Endothelial cell (in vitro differentiated cells): ENCODE measurements around the gene MRPL43. TPM values are rescaled to one million over a fixed set of nuclear protein-coding genes. Genes with fewer than 3 reads are reported as not detected.

Experiments
- DNase-seq: peaks from one replicate; pipeline ENCODE4 v3.0.0; 2021; ENCODE audit warnings: low spot score
- H3K27ac Mint-ChIP-seq: one replicate; pipeline ENCODE4 v1.8.0; 2021; ENCODE audit warnings: mixed read lengths, inconsistent platforms; ENCODE audit not compliant: unreplicated experiment
- H3K27me3 Mint-ChIP-seq: one replicate; pipeline ENCODE4 v1.8.0; 2021; ENCODE audit warnings: mild to moderate bottlenecking, moderate library complexity, mixed read lengths, inconsistent platforms; ENCODE audit not compliant: unreplicated experiment
- H3K36me3 Mint-ChIP-seq: one replicate; pipeline ENCODE4 v1.8.0; 2021; ENCODE audit warnings: mild to moderate bottlenecking, low read depth, mixed read lengths, inconsistent platforms; ENCODE audit not compliant: unreplicated experiment
- H3K4me1 Mint-ChIP-seq: one replicate; pipeline ENCODE4 v1.8.0; 2021; ENCODE audit warnings: mild to moderate bottlenecking, mixed read lengths, inconsistent platforms; ENCODE audit not compliant: unreplicated experiment
- H3K4me3 Mint-ChIP-seq: one replicate; pipeline ENCODE4 v1.8.0; 2021; ENCODE audit warnings: mild to moderate bottlenecking, mixed read lengths, inconsistent platforms; ENCODE audit not compliant: unreplicated experiment
- H3K9me3 Mint-ChIP-seq: one replicate; pipeline ENCODE4 v1.8.0; 2021; ENCODE audit warnings: mixed read lengths, inconsistent platforms; ENCODE audit not compliant: unreplicated experiment
- total RNA-seq: library from RNA; stranded (reverse); fragmentation: NEBNext Ultra II Directional; extraction: Animal tissue kit (Norgen Biotek cat#: 25700); gene quantifications from one replicate; pipeline ENCODE4 v1.2.1, GENCODE V29; 2021; ENCODE audit not compliant: unreplicated experiment
- TF ChIP-seq, protein P1 (sequence below): fragments of 200-600 bp; sonication (generic); IDR thresholded peaks from one replicate; pipeline ENCODE4 v1.5.0; 2021; ENCODE audit warnings: antibody characterized with exemption; ENCODE audit not compliant: unreplicated experiment

MRPL43 gene
- total RNA-seq, 1 donor from 2014 or later, result 51.8 TPM

DNA sequence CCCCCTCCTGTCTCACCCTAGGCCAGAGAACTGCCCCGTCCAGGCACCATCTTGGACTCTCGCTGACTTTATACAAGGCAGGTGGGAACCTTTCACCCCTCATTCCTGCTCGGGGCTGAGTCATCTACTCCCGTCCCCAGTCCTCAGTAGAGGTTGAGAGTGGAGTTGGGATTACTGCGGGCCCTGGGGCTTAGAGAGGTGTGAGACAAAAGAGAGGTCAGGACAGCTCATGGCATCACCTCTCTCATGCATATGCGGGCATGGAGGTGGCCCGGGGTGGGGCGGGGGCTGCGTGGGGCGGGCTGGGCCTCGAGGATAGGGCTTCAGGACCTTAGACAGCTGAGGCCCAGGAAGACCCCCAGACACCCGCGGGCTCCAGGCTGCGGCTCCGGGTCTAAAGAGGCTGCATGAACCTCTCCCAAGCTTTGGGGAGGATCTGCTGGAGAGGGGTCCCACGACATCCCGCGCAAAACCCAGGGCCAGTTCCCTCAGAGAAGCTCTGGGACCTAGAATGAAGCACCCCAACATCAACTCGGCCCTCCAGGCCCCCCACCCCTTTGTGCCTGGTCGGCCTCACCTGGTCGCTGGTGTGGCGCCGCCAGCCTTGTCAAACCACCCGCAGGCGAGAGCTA is 43.3 kb upstream of the MRPL43 start:
- H3K36me3 Mint-ChIP-seq, result peaks cover 2% of the 10 kb centered on the region
- no peaks in the 10 kb centered on the region for H3K9me3 Mint-ChIP-seq
- TF ChIP-seq, protein P1, sequence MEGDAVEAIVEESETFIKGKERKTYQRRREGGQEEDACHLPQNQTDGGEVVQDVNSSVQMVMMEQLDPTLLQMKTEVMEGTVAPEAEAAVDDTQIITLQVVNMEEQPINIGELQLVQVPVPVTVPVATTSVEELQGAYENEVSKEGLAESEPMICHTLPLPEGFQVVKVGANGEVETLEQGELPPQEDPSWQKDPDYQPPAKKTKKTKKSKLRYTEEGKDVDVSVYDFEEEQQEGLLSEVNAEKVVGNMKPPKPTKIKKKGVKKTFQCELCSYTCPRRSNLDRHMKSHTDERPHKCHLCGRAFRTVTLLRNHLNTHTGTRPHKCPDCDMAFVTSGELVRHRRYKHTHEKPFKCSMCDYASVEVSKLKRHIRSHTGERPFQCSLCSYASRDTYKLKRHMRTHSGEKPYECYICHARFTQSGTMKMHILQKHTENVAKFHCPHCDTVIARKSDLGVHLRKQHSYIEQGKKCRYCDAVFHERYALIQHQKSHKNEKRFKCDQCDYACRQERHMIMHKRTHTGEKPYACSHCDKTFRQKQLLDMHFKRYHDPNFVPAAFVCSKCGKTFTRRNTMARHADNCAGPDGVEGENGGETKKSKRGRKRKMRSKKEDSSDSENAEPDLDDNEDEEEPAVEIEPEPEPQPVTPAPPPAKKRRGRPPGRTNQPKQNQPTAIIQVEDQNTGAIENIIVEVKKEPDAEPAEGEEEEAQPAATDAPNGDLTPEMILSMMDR, result no peak
- DNase-seq, result no peak
- no peak overlapping the region for H3K4me3 Mint-ChIP-seq
- H3K4me1 Mint-ChIP-seq, result peaks cover 25% of the 10 kb centered on the region
- H3K27me3 Mint-ChIP-seq, result peaks cover 19% of the 10 kb centered on the region
- no peak overlapping the region for H3K27ac Mint-ChIP-seq

DNA sequence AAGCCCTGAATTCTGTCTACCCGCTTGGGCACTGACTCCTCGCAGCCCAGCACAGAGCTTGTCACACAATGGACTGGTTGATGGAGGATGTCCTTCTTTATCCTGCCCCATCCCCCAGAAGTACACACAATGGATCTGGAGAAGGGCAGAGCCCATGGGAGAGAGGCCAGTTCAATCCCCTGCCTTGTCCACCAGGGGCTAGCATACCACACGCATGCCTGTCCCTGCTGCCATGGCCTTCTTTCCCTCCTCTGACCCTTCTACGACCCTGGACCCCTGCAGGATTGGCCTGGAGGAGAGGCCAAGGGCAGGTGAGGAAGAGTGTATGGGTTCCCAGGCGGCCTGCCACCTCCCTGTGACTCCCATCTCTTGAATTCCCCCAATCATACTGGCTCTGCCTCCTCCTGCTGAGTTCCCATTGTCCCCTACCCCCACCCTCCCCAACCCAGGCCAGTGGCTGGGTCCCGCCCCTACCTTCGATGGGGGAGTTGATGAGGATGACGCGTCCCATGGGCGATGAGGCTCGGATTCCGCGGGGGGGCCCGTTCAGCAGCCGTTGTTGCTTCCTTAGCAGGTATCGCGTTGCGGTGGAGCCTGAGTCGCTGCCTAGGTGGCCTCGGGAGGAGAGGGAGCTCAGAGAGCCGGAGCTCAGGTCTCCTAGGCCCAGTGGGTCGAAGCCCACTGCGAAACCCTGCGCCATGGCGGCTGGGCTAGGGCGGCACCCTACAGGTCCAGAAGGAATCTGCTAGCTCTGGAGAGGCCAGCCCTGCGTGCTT is 42.4 kb upstream of the MRPL43 start:
- no peak overlapping the region for H3K27ac Mint-ChIP-seq
- H3K36me3 Mint-ChIP-seq, result no peaks in the 10 kb centered on the region
- H3K27me3 Mint-ChIP-seq, result peaks cover 19% of the 10 kb centered on the region
- no peak overlapping the region for H3K4me3 Mint-ChIP-seq
- peaks cover 25% of the 10 kb centered on the region for H3K4me1 Mint-ChIP-seq
- no peaks in the 10 kb centered on the region for H3K9me3 Mint-ChIP-seq
- peak; percentile 44 for DNase-seq
- TF ChIP-seq, protein P1, result no peak

DNA sequence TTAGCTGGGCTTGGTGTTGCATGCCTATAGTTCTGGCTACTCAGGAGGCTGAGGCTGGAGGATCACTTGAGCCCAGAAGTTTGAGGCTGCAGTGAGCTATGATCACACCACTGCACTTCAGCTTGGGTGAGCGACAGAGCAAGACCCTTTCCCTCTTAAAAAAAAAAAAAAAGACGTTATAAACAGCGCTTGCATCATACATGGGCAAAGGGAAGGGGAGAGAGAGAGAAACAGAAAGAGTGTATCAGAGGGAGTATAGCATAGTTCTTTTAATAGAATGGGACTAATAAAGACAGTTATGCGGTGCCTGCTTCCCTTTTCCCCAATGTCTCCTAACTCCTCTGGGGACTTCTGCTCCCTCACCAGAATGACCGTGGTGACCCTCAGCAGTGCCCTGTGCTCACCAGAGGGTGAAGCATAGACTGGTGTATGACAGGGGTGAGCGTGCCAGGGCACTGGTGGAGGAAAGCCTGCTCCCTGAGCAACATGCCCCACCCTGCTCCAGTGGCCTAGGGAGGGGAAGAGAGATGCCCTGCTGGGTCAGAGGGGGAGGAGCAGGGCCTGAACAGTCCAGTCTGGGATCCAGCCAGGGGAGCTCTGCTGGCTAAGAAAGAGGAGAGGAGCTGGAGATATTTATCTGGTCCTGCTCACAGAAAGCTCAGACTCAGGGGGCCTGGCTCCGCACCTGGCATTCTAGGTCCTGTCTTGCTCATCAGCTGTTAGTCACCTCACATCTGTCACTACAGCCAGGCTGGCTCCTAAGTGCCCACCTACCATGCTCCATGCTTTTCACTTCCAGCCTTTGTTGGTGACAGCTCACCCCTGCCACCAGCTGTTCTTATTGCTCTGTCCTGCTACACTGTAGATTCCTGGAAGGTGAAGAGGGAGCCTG is 41.4 kb upstream of the MRPL43 start:
- no peak for DNase-seq
- Mint-ChIP-seq H3K9me3 (no peaks in the 10 kb centered on the region), H3K36me3 (no peaks in the 10 kb centered on the region), H3K4me1 (peaks cover 25% of the 10 kb centered on the region), H3K27me3 (peaks cover 19% of the 10 kb centered on the region), H3K4me3 (no peak overlapping the region), H3K27ac (no peak overlapping the region)
- TF ChIP-seq, protein P1, result no peak

DNA sequence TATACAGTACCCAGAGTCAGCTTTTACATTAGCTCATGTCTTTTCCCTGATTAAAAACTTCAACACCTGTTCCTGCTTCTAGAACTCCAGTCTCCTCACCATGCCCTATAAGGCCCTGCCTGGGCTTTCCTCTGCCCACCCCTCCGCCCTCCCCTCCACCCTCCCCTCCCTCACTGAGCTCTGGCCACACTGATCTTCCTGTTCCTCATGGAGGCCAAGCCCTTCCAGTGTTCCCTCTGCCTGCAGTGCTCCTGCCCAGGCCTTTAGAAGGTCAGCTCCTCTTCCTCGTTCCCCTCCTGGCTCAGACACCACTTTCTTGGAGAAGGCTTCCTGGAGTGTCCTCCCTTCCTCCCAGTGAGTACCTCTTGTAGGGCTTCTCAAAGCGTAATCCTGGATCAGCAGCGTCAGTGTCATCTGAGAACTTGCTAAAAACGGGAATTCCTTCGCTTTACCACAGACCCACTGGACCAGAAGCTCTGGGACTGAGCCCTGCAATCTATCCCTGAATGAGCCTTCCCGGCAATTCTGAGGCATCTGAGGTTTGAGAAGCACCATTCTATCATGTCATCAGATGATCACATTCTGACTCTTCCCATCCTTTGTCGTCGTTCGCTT is 39.9 kb upstream of the MRPL43 start:
- Mint-ChIP-seq H3K9me3 (no peaks in the 10 kb centered on the region), H3K4me3 (no peak overlapping the region), H3K27ac (no peak overlapping the region), H3K36me3 (no peaks in the 10 kb centered on the region), H3K4me1 (peaks cover 13% of the 10 kb centered on the region), H3K27me3 (peaks cover 16% of the 10 kb centered on the region)
- TF ChIP-seq, protein P1, result no peak
- DNase-seq, result no peak
